Muscle of leg (tissue), 11 donors: ENCODE data around the gene PTPRZ1. TPM values are rescaled to one million over a fixed set of nuclear protein-coding genes. Genes with fewer than 3 reads are reported as not detected.

ENCODE experiments used
- DNase-seq: peaks from one replicate; pipeline ENCODE4 v3.0.0; 2013
- H3K27ac ChIP-seq: one replicate; pipeline ENCODE4 v1.5.1; 2013; ENCODE audit warnings: mild to moderate bottlenecking, low read length, control low read depth
- H3K27me3 ChIP-seq: one replicate; pipeline ENCODE4 v1.6.1; 2013; ENCODE audit warnings: low read length; ENCODE audit not compliant: control insufficient read depth, insufficient read depth
- H3K36me3 ChIP-seq: one replicate; pipeline ENCODE4 v1.6.1; 2013; ENCODE audit warnings: low read length; ENCODE audit not compliant: control insufficient read depth, insufficient read depth
- H3K4me1 ChIP-seq: one replicate; pipeline ENCODE4 v1.6.1; 2013; ENCODE audit warnings: low read length; ENCODE audit not compliant: control insufficient read depth, insufficient read depth
- H3K4me3 ChIP-seq: one replicate; pipeline ENCODE4 v1.5.1; 2013; ENCODE audit warnings: low read length, control low read depth
- H3K9me3 ChIP-seq: replicated peaks from 2 replicates; pipeline ENCODE4 v1.6.1; 2013; ENCODE audit warnings: low read depth, low read length; ENCODE audit not compliant: control insufficient read depth
- WGBS: methylation state at CpG from one replicate; pipeline ENCODE4 v1.1.5; 2013; ENCODE audit warnings: missing lambda C conversion rate; ENCODE audit not compliant: insufficient coverage; 5-methylcytosine and 5-hydroxymethylcytosine counted together
- polyA plus RNA-seq, 8 donors: library from polyadenylated mRNA; unstranded; fragments of 120-200 nt; gene quantifications; one replicate each; pipeline versions ENCODE4 v1.2.1 to v1.2.3, GENCODE V29; 2013; ENCODE audit warnings: inconsistent platforms in 1 of 8, low replicate concordance in 1 of 8; ENCODE audit not compliant: insufficient read length in 8 of 8, insufficient read depth in 1 of 8
- total RNA-seq: library from RNA; stranded (reverse); fragments of 120-200 nt; gene quantifications from one replicate; pipeline ENCODE4 v1.2.4, GENCODE V29; 2013

Gene PTPRZ1
- total and polyA plus RNA-seq, 9 donors: 3.0 to 18.7 (median 4.9) TPM

DNA sequence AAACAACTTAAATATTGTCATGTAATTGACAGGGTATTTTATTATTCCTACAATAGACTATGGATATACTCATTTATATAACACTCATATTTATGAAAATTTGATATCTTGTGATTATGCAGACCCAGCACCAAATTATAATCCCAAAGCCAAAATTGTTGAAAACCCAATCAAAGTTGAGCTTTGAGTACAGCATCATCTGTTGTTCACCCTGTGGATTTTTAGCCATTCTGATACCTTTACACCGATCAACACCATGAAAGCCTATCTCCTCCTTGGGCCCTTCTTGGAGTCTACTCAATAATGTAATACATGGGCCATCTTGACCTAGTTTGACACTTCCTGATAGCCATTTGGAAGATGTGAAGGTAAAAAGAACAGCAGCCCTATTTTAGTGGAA, 221.6 kb downstream of the PTPRZ1 start:
- Histone ChIP-seq H3K36me3 (no peaks in the 10 kb centered on the region), H3K4me3 (no peak overlapping the region)
- DNase-seq: no peak

GRCh38 chr7:122095642-122096041, 222.7 kb downstream of the PTPRZ1 start:
- Histone ChIP-seq H3K36me3 (no peaks in the 10 kb centered on the region), H3K9me3 (no peaks in the 10 kb centered on the region), H3K27me3 (no peaks in the 10 kb centered on the region), H3K4me3 (no peak overlapping the region), H3K27ac (no peak overlapping the region), H3K4me1 (no peaks in the 10 kb centered on the region)
- no peak for DNase-seq
- WGBS: no CpG with 5 or more reads among the region's 4 CpGs

More for the DNA sequence above, 221.6 kb downstream of the PTPRZ1 start:
- no peaks in the 10 kb centered on the region for H3K9me3 ChIP-seq
- H3K27me3 ChIP-seq: no peaks in the 10 kb centered on the region
- H3K4me1 ChIP-seq: no peaks in the 10 kb centered on the region
- no peak overlapping the region for H3K27ac ChIP-seq
- no CpG with 5 or more reads among the region's 1 CpG for WGBS

GRCh38 chr7:122100021-122100420, 227.1 kb downstream of the PTPRZ1 start:
- no peaks in the 10 kb centered on the region for H3K4me1 ChIP-seq
- H3K4me3 ChIP-seq: no peak overlapping the region
- H3K36me3 ChIP-seq: no peaks in the 10 kb centered on the region
- no peaks in the 10 kb centered on the region for H3K27me3 ChIP-seq
- 100% methylated on average over 1 of the region's 3 CpGs for WGBS
- DNase-seq: no peak
- peaks cover 4% of the 10 kb centered on the region for H3K9me3 ChIP-seq
- no peak overlapping the region for H3K27ac ChIP-seq

DNA sequence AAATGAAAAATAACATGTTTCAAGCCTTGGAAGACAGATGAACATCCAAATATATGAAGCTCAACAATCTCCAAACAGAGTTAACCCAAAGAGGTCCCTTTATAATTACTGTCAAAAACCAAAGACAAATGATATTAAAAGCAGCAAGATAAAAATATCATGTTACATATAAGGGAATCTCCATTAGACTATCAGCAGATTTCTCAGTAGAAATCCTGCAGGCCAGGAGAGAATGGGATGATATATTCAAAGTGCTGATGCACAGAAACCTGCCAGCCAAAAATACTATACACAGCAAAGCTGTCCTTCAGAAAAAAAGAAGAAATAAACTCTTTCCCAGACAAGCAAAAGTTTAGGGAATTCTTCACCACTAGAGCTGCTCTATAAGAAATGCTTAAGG, 230.1 kb downstream of the PTPRZ1 start:
- Histone ChIP-seq H3K4me1 (no peaks in the 10 kb centered on the region), H3K4me3 (no peak overlapping the region), H3K9me3 (peaks cover 8% of the 10 kb centered on the region), H3K27me3 (no peaks in the 10 kb centered on the region), H3K36me3 (no peaks in the 10 kb centered on the region), H3K27ac (no peak overlapping the region)
- no peak for DNase-seq
